Fibroblast of skin of right biceps (primary cell): ENCODE results near the gene ARSK.
A peak's percentile ranks its signal among the peaks of the same experiment; 100 is the strongest.

Source experiments
- DNase-seq: peaks from one replicate; pipeline ENCODE4 v3.0.0-alpha.2; 2013

The ARSK gene

DNA sequence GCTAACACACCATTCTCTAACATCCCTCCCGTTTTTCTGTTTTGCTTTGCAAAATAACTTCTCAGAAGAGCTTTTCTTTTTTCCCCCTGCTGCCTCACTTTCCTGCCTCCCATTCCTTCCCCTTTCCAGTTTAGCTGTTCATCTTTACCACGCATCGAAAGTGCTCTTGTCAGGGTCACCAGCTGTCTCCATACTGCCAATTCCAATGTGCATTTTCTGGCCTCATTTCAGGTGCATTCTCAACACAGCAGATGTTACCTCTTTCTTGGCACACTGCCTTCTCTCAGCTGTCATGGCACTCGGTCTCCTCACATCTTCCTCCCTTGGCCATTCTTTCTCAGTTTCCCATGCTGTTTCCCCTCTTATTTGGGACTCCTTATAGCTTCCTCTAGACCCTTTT is 9.5 kb downstream of the ARSK start:
- DNase-seq, result no peak

DNA sequence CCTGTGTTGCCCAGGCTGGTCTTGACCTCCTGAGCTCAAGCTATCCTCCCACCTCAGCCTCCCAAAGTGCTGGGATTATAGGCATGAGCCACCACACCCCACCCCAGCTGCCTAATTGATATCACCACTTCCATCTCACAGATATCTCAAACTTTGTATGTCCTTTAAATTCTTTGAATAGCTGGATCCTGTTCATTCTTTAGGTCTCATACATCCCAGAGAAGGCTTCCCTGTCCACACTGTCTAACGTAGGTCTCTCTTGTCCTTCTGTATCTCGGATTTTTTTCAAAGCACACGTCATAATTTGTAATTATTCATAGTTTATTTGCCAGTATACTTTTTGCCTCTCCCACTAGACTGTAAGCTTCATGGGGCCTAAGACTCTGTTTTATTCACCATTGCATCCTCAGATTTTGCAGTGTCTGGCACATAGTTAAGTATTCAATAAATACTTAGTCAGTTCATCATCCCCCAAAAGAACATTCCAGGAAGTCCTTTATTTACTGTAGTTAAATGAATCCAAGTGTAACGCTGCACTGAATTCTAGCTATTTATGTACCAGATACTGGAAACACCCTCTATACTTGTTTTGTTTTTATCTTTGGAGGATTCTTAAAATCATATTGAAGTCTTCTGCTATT is 10.5 kb downstream of the ARSK start:
- DNase-seq, result peak; percentile 51

- no peak for DNase-seq
Measured at GRCh38 chr5:95572016-95572415, 17.1 kb downstream of the ARSK start.

DNA sequence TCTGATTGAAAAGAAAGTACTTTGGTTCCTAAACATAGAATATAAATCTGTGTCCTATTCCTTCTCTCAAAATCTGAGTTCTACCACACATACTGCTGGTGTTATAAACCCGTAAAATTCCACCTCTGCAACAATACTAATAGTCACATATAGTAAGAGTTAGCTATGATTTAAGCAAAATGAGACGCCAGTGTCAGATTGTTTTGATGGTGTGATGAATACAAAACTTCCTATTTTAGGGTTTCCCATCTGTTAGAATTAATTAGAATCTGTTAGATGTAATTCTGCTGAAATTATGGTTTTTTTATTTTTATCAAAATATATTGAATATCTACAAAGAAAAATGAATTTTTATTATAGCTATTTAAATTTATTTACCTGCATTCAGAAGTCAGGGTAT is 26.7 kb downstream of the ARSK start:
- no peak for DNase-seq

GRCh38 chr5:95583992-95584391 is 29.1 kb downstream of the ARSK start:
- DNase-seq, result no peak

DNA sequence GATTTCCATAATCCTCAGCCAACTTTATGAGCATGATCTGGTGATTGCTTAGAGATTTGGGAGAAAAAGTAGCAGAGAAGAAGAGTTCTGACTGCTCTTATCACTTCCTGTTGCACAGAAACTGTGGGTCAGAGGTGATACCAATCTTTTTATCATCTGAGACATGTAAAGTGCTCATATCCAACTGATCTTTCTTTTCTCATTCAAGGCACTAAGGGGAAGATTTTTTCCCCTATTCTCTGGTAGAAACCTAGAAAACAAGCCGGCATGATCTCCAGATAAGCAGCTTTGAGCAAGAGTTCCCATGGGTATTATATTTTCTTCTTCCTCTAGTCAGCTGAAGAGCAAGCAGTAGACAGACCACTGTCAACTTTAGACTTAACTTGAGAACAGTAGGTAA is 36.0 kb downstream of the ARSK start:
- no peak for DNase-seq

- DNase-seq, result peak; percentile 84
Measured at GRCh38 chr5:95591490-95591901, 36.6 kb downstream of the ARSK start.

- DNase-seq, result no peak
Measured at GRCh38 chr5:95595289-95595931, 40.5 kb downstream of the ARSK start.

DNA sequence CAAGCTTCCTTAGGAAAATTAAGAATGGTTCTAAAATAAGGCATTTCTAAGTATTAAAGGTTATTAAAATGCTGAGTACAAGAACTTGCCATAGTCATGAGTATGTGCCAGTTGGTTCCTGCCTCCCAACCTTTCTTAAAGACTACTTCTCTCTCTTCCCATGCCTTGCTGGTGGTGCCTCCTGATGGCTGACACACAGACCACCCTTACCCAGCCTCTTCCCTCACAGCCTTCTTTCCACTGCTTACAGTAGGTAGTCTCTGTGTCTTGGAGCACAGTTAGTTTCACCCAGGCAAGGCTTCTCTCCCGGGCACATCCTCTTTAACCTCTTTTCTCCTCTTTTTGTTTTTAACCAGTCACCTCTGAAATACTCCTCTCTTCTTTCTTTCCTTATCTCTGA is 44.4 kb downstream of the ARSK start:
- no peak for DNase-seq

- DNase-seq, result peak; percentile 69
Measured at GRCh38 chr5:95600557-95600956, 45.7 kb downstream of the ARSK start.

DNA sequence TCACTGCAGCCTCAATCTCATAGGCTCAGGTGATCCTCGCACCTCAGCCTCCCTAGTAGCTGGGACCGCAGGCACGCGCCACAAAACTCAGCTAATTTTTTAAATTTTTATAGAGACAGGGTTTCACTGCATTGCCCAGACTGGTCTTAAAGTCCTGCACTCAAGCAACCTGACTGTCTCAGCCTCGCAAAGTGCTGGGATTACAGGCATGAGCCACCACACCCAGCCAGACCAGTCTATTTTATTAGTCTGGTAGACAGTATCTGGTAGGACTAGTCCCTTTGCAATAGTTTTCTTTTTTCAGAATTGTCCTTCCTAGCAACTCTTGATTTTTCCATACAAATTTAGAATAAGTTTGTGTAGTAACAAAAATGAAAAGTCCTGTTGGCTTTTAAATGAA is 50.9 kb downstream of the ARSK start:
- no peak for DNase-seq

GRCh38 chr5:95606419-95606818 is 51.5 kb downstream of the ARSK start:
- DNase-seq, result no peak

DNA sequence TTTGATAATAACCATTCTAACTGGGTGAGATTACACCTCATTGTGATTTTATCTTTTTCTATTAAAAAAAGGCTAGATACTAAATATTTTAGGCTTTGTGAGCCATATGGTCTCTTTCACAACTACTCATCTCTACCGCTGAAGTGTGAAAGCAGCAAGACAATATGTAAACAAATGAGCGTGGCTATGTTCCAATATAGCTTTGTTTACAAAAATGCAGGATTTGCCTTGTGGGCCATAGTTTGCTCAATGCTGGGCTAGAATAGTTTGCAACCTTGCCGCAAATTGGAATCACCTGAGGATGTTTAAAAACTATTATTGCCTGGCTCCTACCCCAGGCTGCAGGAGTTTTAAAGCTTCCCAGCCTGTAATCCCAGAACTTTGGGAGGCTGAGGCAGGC is 54.8 kb downstream of the ARSK start:
- DNase-seq, result no peak

DNA sequence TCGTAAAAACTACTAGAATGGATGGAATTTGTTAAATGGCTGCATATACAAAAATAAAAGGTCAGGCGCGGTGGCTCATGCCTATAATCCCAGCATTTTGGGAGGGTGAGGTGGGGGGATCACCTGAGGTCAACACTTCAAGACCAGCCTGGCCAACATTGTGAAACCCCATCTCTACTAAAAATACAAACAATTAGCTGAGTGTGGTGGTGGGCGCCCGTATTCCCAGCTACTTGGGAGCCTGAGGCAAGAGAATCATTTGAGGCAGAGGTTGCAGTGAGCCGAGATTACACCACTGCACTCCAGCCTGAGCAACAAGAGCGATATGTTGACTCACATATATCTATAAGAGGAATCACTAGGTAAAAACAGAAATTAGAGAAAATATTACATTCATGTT is 55.6 kb downstream of the ARSK start:
- DNase-seq, result no peak

DNA sequence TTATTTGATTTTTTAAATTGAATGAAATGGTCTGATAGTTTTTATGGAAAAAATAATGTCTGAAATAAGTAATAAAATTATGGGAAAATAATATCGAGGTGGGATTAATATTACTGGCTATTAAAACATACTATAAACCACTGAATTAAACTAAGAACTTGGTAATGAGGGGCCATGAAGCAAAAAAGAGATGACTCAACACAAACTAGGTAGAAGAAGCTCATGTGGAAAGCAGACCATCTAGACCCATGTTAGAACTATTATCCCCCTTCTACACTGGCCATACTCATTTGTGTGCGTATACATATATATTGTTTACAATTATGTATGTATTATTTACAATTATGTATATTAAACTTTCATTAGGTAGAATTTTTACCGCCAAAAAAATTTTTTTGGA is 56.5 kb downstream of the ARSK start:
- no peak for DNase-seq

DNA sequence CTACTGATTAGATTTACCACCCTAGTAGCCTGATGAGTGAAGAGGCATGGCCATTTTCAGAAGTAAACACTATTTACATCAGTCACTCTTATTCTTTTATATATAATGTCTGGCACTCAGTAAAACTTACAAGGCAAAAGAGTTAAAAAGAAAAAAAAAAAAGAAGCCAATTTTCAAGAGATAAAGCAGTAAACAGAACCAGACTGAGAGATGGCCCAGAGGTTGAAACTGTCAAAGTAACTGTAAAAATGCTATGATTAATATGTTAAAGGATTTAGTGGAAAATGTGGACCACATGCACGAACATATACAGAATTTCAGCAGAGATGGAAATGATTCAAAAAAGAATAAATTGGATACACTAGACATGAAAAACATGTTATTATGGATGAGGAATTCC is 58.6 kb downstream of the ARSK start:
- no peak for DNase-seq

- no peak for DNase-seq
Measured at GRCh38 chr5:95615164-95615467, 60.2 kb downstream of the ARSK start.

DNA sequence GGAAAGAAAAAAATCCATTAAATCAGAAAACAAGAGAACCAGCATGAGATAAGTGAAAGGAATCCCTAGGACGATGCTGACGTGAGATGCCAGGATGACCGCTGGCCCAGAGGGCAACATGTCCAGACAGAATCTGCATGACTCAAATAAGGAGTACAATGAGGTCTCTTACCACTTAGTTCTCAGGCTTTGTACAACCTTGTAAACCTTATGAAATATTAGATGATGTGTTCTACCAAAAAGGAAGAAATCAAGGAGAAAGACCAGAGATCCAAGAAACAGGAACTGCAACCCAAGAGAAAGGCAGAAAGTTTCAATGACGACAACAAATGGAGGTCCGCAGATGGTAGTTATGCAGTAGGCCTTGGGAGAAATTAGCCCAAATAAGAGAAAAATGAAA is 62.2 kb downstream of the ARSK start:
- no peak for DNase-seq

GRCh38 chr5:95619096-95619495 is 64.2 kb downstream of the ARSK start:
- DNase-seq, result peak; percentile 37

- DNase-seq, result no peak
Measured at GRCh38 chr5:95619514-95620029, 64.7 kb downstream of the ARSK start.

DNA sequence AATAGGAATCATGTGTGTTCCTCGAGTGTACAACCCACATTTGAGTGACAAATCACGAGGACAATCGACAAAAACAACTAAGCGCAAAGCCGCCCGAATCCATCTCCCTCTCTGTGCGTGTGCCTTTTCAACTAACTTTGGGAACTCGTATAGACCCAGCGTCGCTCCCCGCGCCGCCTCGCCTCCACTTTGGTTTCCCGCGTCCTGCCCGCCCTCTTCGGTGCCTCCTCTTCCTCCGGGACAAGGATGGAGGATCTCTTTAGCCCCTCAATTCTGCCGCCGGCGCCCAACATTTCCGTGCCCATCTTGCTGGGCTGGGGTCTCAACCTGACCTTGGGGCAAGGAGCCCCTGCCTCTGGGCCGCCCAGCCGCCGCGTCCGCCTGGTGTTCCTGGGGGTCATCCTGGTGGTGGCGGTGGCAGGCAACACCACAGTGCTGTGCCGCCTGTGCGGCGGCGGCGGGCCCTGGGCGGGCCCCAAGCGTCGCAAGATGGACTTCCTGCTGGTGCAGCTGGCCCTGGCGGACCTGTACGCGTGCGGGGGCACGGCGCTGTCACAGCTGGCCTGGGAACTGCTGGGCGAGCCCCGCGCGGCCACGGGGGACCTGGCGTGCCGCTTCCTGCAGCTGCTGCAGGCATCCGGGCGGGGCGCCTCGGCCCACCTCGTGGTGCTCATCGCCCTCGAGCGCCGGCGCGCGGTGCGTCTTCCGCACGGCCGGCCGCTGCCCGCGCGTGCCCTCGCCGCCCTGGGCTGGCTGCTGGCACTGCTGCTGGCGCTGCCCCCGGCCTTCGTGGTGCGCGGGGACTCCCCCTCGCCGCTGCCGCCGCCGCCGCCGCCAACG is 65.3 kb downstream of the ARSK start, which contains the start of gene GPR150:
Gene GPR150, plus strand, starts transcription at position 58 of the 840 bp plus-strand sequence. Its CDS starts 189 bp downstream, at position 247.
- peak; percentile 45 for DNase-seq

DNA sequence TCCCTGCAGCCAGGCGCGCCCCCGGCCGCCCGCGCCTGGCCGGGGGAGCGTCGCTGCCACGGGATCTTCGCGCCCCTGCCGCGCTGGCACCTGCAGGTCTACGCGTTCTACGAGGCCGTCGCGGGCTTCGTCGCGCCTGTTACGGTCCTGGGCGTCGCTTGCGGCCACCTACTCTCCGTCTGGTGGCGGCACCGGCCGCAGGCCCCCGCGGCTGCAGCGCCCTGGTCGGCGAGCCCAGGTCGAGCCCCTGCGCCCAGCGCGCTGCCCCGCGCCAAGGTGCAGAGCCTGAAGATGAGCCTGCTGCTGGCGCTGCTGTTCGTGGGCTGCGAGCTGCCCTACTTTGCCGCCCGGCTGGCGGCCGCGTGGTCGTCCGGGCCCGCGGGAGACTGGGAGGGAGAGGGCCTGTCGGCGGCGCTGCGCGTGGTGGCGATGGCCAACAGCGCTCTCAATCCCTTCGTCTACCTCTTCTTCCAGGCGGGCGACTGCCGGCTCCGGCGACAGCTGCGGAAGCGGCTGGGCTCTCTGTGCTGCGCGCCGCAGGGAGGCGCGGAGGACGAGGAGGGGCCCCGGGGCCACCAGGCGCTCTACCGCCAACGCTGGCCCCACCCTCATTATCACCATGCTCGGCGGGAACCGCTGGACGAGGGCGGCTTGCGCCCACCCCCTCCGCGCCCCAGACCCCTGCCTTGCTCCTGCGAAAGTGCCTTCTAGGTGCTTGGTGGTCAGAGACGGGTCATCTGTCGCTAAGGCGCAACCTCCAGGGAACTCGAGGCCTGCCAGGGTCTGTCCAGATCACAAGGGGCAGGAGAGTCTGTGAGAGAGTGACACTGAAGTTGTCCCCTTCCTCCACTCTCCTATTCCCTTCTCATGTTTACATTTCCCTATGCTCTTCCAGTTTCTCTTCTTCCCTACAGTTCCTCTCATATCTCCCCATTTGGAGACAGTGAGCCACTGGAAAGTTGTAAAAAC is 66.3 kb downstream of the ARSK start:
- DNase-seq, result peak; percentile 29
